ENCODE data around the gene COL27A1.

DNA sequence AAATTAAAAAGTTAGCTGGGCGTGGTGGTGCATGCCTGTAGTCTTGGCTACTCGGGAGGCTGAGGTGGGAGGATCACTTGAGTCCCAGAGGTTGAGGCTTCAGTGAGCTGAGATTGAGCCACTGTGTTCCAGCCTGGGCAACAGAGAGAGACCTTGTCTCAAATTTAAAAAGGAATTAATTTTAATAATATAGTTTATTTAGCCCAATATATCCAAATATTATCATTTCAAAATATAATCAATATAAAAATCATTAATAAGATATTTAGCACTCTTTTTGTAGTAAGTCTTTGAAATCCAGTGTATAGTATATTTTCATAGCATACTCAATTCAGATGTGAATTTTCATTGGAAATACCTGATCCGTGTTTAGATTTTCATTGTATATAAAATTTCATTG, 124.4 kb downstream of the COL27A1 start:
- TF ChIP-seq POLR2AphosphoS5 (IDR thresholded peaks at IDR 0.05; ENCODE audit: low read depth, low read length) (no peak), POLR2A (IDR thresholded peaks at IDR 0.05; ENCODE audit: low read depth, low read length) (no peak), TAF1 (IDR thresholded peaks at IDR 0.05; ENCODE audit: borderline replicate concordance, low read depth, low read length) (no peak)

Measured in GM12892 (cell line).